Fibroblast of skin of back (primary cell): ENCODE results near the gene NID1.
"Not testable (repeated sequence)": the region's sequence is repeated elsewhere in the genome, so short reads cannot be mapped to it uniquely, and the experiment has no call there.

ENCODE experiments used
- DNase-seq: peaks from one replicate; pipeline ENCODE4 v3.0.0-alpha.2; 2013

NID1 gene

GRCh38 chr1:236092899-236093298 is 28.0 kb upstream of the NID1 start:
- DNase-seq, result no peak

GRCh38 chr1:236091933-236092318 is 27.0 kb upstream of the NID1 start:
- DNase-seq, result no peak

- peak; percentile 20 for DNase-seq
These were observed 25.9 kb upstream of the NID1 start for GRCh38 chr1:236090741-236091147.

GRCh38 chr1:236089046-236089773 is 24.3 kb upstream of the NID1 start:
- peak; percentile 47 for DNase-seq

GRCh38 chr1:236086537-236086936 is 21.6 kb upstream of the NID1 start:
- no peak for DNase-seq

- no peak for DNase-seq
These were observed 20.8 kb upstream of the NID1 start for GRCh38 chr1:236085545-236086159.

- DNase-seq, result no peak
These were observed 19.5 kb upstream of the NID1 start for GRCh38 chr1:236084386-236084730.

- peak; percentile 4 for DNase-seq
These were observed 18.9 kb upstream of the NID1 start for GRCh38 chr1:236083650-236084385.

GRCh38 chr1:236082526-236082925 is 17.6 kb upstream of the NID1 start:
- no peak for DNase-seq

GRCh38 chr1:236081546-236082227 is 16.8 kb upstream of the NID1 start:
- no peak for DNase-seq

GRCh38 chr1:236079703-236080102 is 14.8 kb upstream of the NID1 start:
- no peak for DNase-seq

GRCh38 chr1:236078993-236079392 is 14.1 kb upstream of the NID1 start:
- peak; percentile 36 for DNase-seq

- DNase-seq, result not testable (repeated sequence)
These were observed 13.2 kb upstream of the NID1 start for GRCh38 chr1:236078077-236078476.

- DNase-seq, result no peak
These were observed 11.0 kb upstream of the NID1 start for GRCh38 chr1:236075848-236076247.

GRCh38 chr1:236073307-236073897 is 8.5 kb upstream of the NID1 start:
- no peak for DNase-seq

GRCh38 chr1:236072001-236072400 is 7.1 kb upstream of the NID1 start:
- no peak for DNase-seq

- DNase-seq, result no peak
These were observed 5.9 kb upstream of the NID1 start for GRCh38 chr1:236070753-236071152.

GRCh38 chr1:236069796-236070195 is 4.9 kb upstream of the NID1 start:
- no peak for DNase-seq

GRCh38 chr1:236067854-236068454 is 3.1 kb upstream of the NID1 start:
- peak; percentile 24 for DNase-seq

- peak; percentile 44 for DNase-seq
These were observed 2.0 kb upstream of the NID1 start for GRCh38 chr1:236066828-236067386.

GRCh38 chr1:236066054-236066453 is 1.2 kb upstream of the NID1 start:
- no peak for DNase-seq

GRCh38 chr1:236065509-236066005 is 667 bp upstream of the NID1 start:
- no peak for DNase-seq
